Measurements from ENCODE around the gene NPIPB8. TPM values are rescaled to one million over a fixed set of nuclear protein-coding genes. Genes with fewer than 3 reads are reported as not detected.
"Not testable (repeated sequence)": the region's sequence is repeated elsewhere in the genome, so short reads cannot be mapped to it uniquely, and the experiment has no call there.

The NPIPB8 gene
- total RNA-seq, 1 donor from 2014 or later, result not detected

GRCh38 chr16:28602529-28602928 is 35.3 kb upstream of the NPIPB8 start:
- no peak for TF ChIP-seq CTCF (IDR thresholded peaks at IDR 0.05; ENCODE audit: insufficient read depth, low read length, severe bottlenecking)
- FAIRE-seq (no peak), DNase-seq (ENCODE audit: low read depth) (no peak)
- H3K27me3 ChIP-seq (ENCODE audit: control insufficient read depth, insufficient read depth, low read length), result no peaks in the 10 kb centered on the region
- no peak overlapping the region for H3K4me3 ChIP-seq (ENCODE audit: low read depth, low read length)
- H3K36me3 ChIP-seq (ENCODE audit: control insufficient read depth, insufficient read depth, low read length), result no peaks in the 10 kb centered on the region

- Histone ChIP-seq H3K4me3 (ENCODE audit: low read depth, low read length) (no peak overlapping the region), H3K27me3 (ENCODE audit: control insufficient read depth, insufficient read depth, low read length) (no peaks in the 10 kb centered on the region), H3K36me3 (ENCODE audit: control insufficient read depth, insufficient read depth, low read length) (peaks cover 2% of the 10 kb centered on the region)
- FAIRE-seq (no peak), DNase-seq (ENCODE audit: low read depth) (no peak)
- TF ChIP-seq CTCF (IDR thresholded peaks at IDR 0.05; ENCODE audit: insufficient read depth, low read length, severe bottlenecking), result no peak
Observed at GRCh38 chr16:28603381-28604185, 34.3 kb upstream of the NPIPB8 start.

- Histone ChIP-seq H3K27me3 (ENCODE audit: control insufficient read depth, insufficient read depth, low read length) (no peaks in the 10 kb centered on the region), H3K4me3 (ENCODE audit: low read depth, low read length) (no peak overlapping the region), H3K36me3 (ENCODE audit: control insufficient read depth, insufficient read depth, low read length) (peaks cover 2% of the 10 kb centered on the region)
- TF ChIP-seq CTCF (IDR thresholded peaks at IDR 0.05; ENCODE audit: insufficient read depth, low read length, severe bottlenecking), result no peak
- DNase-seq (ENCODE audit: low read depth), result no peak
- FAIRE-seq, result no peak
Observed at GRCh38 chr16:28604186-28604565, 33.7 kb upstream of the NPIPB8 start.

- H3K27me3 ChIP-seq (ENCODE audit: control insufficient read depth, insufficient read depth, low read length), result no peaks in the 10 kb centered on the region
- H3K4me3 ChIP-seq (ENCODE audit: low read depth, low read length), result no peak overlapping the region
- FAIRE-seq, result no peak
- TF ChIP-seq CTCF (IDR thresholded peaks at IDR 0.05; ENCODE audit: insufficient read depth, low read length, severe bottlenecking), result no peak
- peaks cover 2% of the 10 kb centered on the region for H3K36me3 ChIP-seq (ENCODE audit: control insufficient read depth, insufficient read depth, low read length)
- DNase-seq (ENCODE audit: low read depth), result no peak
Observed at GRCh38 chr16:28606291-28607115, 31.4 kb upstream of the NPIPB8 start.

- Histone ChIP-seq H3K36me3 (ENCODE audit: control insufficient read depth, insufficient read depth, low read length) (peaks cover 2% of the 10 kb centered on the region), H3K27me3 (ENCODE audit: control insufficient read depth, insufficient read depth, low read length) (no peaks in the 10 kb centered on the region), H3K4me3 (ENCODE audit: low read depth, low read length) (no peak overlapping the region)
- DNase-seq (ENCODE audit: low read depth) (no peak), FAIRE-seq (no peak)
- no peak for TF ChIP-seq CTCF (IDR thresholded peaks at IDR 0.05; ENCODE audit: insufficient read depth, low read length, severe bottlenecking)
Observed at GRCh38 chr16:28607116-28607623, 30.7 kb upstream of the NPIPB8 start.

GRCh38 chr16:28607681-28608495 is 30.0 kb upstream of the NPIPB8 start:
- FAIRE-seq; H3K4me3 ChIP-seq (ENCODE audit: low read depth, low read length): not testable (repeated sequence)

GRCh38 chr16:28608496-28608808 is 29.4 kb upstream of the NPIPB8 start:
- H3K36me3 ChIP-seq (ENCODE audit: control insufficient read depth, insufficient read depth, low read length); DNase-seq (ENCODE audit: low read depth); H3K4me3 ChIP-seq (ENCODE audit: low read depth, low read length); FAIRE-seq; H3K27me3 ChIP-seq (ENCODE audit: control insufficient read depth, insufficient read depth, low read length): not testable (repeated sequence)

More at GRCh38 chr16:28607681-28608495, 30.0 kb upstream of the NPIPB8 start:
- H3K27me3 ChIP-seq (ENCODE audit: control insufficient read depth, insufficient read depth, low read length); H3K36me3 ChIP-seq (ENCODE audit: control insufficient read depth, insufficient read depth, low read length); DNase-seq (ENCODE audit: low read depth): not testable (repeated sequence)

GRCh38 chr16:28608867-28609596 is 28.8 kb upstream of the NPIPB8 start:
- H3K27me3 ChIP-seq (ENCODE audit: control insufficient read depth, insufficient read depth, low read length); FAIRE-seq; H3K36me3 ChIP-seq (ENCODE audit: control insufficient read depth, insufficient read depth, low read length); DNase-seq (ENCODE audit: low read depth); H3K4me3 ChIP-seq (ENCODE audit: low read depth, low read length): not testable (repeated sequence)

Data from bronchial epithelial cell (primary cell).